Astrocyte (in vitro differentiated cells and primary cell): ENCODE results near the gene NUDT14.

Experiments
- EZH2 ChIP-seq: IDR thresholded peaks from 2 replicates; pipeline ENCODE4 v1.6.1; 2012; ENCODE audit warnings: mild to moderate bottlenecking, low read length, inconsistent platforms; ENCODE audit not compliant: insufficient read depth
- TF ChIP-seq, protein P1 (sequence below): IDR thresholded peaks from 2 replicates; pipeline ENCODE4 v1.5.1; 2011; ENCODE audit warnings: low read depth, mild to moderate bottlenecking, inconsistent platforms, low read length, moderate library complexity; ENCODE audit not compliant: insufficient read depth

DNA sequence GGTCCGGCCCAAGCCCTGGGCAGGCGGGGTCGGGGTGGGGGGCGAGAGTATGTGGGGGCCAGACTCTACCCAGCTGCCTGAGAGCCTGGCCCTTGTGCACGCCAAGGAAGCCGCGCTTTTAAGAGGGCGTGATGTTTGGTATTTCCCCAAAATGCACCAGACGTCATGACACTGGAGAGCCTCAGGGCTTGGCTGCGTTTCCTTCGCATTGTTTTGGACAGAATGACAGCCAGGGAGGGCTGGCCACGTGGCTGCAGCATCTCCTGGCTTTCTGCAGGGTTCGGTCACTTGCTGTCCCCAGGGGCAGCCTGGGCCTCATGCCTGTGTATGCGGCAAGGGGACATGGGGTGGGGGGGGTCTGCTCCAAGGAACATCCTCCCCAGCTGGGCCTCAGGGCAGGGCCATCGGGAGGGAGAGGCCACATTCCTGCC, 16.1 kb upstream of the NUDT14 start:
- TF ChIP-seq, protein P1, sequence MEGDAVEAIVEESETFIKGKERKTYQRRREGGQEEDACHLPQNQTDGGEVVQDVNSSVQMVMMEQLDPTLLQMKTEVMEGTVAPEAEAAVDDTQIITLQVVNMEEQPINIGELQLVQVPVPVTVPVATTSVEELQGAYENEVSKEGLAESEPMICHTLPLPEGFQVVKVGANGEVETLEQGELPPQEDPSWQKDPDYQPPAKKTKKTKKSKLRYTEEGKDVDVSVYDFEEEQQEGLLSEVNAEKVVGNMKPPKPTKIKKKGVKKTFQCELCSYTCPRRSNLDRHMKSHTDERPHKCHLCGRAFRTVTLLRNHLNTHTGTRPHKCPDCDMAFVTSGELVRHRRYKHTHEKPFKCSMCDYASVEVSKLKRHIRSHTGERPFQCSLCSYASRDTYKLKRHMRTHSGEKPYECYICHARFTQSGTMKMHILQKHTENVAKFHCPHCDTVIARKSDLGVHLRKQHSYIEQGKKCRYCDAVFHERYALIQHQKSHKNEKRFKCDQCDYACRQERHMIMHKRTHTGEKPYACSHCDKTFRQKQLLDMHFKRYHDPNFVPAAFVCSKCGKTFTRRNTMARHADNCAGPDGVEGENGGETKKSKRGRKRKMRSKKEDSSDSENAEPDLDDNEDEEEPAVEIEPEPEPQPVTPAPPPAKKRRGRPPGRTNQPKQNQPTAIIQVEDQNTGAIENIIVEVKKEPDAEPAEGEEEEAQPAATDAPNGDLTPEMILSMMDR, result no peak
- no peak for TF ChIP-seq EZH2
